HCT116 (cell line): ENCODE results near the gene GREM2. TPM values are rescaled to one million over a fixed set of nuclear protein-coding genes. Genes with fewer than 3 reads are reported as not detected.

Experiments used
- ATAC-seq: fragments of 200-7000 bp; cut with Tn5 transposase; 2 replicates; pipeline ENCODE4 v1.9.1; 2020; ENCODE audit warnings: mild to moderate bottlenecking, moderate library complexity
- BruUV-seq: library from RNA; stranded (reverse); fragments of 400-500 nt; replicated peaks from 2 replicates; lab custom pipeline; 2021; lab: Mats Ljungman, UMichigan
- CTCF ChIA-PET: fragments of 300-600 bp; sonication (Branson Sonifier 250); formaldehyde crosslinking; loops from one replicate; lab custom pipeline; 2021; ENCODE audit warnings: antibody characterized with exemption; lab: Charles Lee
- POLR2A ChIA-PET: fragments of 300-600, 350-600 bp; sonication (Branson Sonifier 250); formaldehyde crosslinking; loops from one replicate; lab custom pipeline; 2021; ENCODE audit warnings: antibody characterized with exemption; lab: Charles Lee
- RAD21 ChIA-PET, 2 experiments: fragments of 300-600 bp; sonication (Branson Sonifier 250); formaldehyde crosslinking; loops; one replicate each; lab custom pipeline; 2023; ENCODE audit warnings: low total read pairs in 2 of 2; ENCODE audit not compliant: uncharacterized antibody in 2 of 2, unreplicated experiment in 2 of 2, low non-redundant PET in 1 of 2; lab: Charles Lee
- DNase-seq: peaks from one replicate; pipeline ENCODE4 v3.0.0-alpha.2; 2010; ENCODE audit warnings: low read depth, low spot score
- H2AFZ ChIP-seq: fragments of 200-600 bp; shearing (Covaris generic), sonication (generic); 2 replicates; pipeline ENCODE4 v1.6.1; 2017; ENCODE audit warnings: low read depth, mixed run types, mixed read lengths, antibody characterized with exemption, low read length; ENCODE audit not compliant: poor library complexity, severe bottlenecking
- H3K27ac ChIP-seq: 2 replicates; pipeline ENCODE4 v1.5.1; 2012; ENCODE audit warnings: low read depth, low read length
- H3K27me3 ChIP-seq: fragments of 200-600 bp; sonication (generic); 2 replicates; pipeline ENCODE4 v1.6.1; 2016; ENCODE audit warnings: mixed run types, low read length, mixed read lengths; ENCODE audit not compliant: insufficient read depth
- H3K36me3 ChIP-seq, 2 experiments: fragments of 200-500 bp in 1 of 2; fragments of 200-600 bp in 1 of 2; sonication (Bioruptor generic) in 1 of 2; sonication (generic) in 1 of 2; 2 replicates each; pipeline versions ENCODE4 v1.5.1 to v1.6.1; 2014 to 2016; ENCODE audit warnings: low read length in 2 of 2, inconsistent platforms in 1 of 2, mixed read lengths in 1 of 2, mixed run types in 1 of 2; ENCODE audit not compliant: insufficient read depth in 2 of 2, control insufficient read depth in 1 of 2
- H3K4me1 ChIP-seq, 2 experiments: fragments of 200-600 bp in 1 of 2; sonication (generic) in 1 of 2; 2 replicates each; pipeline versions ENCODE4 v1.5.1 to v1.6.1; 2012 to 2017; ENCODE audit warnings: low read length in 2 of 2, inconsistent platforms in 1 of 2, mild to moderate bottlenecking in 1 of 2, mixed read lengths in 1 of 2, mixed run types in 1 of 2, moderate library complexity in 1 of 2; ENCODE audit not compliant: insufficient read depth in 2 of 2, control insufficient read depth in 1 of 2
- H3K4me2 ChIP-seq: fragments of 200-600 bp; sonication (generic); 2 replicates; pipeline ENCODE4 v1.6.1; 2017; ENCODE audit warnings: mixed run types, low read length, mixed read lengths
- H3K4me3 ChIP-seq, 2 experiments: fragments of 200-600 bp in 1 of 2; sonication (generic) in 1 of 2; replicated peaks in 1 of 2; 2 replicates each; pipeline ENCODE4 v1.5.1; 2011 to 2016; ENCODE audit warnings: low read length in 2 of 2, control low read depth in 1 of 2, low read depth in 1 of 2, mild to moderate bottlenecking in 1 of 2, mixed read lengths in 1 of 2, mixed run types in 1 of 2
- H3K79me2 ChIP-seq: fragments of 200-600 bp; sonication (generic); 2 replicates; pipeline ENCODE4 v1.6.1; 2017; ENCODE audit warnings: mild to moderate bottlenecking, mixed run types, low read length, moderate library complexity, mixed read lengths; ENCODE audit not compliant: insufficient read depth
- H3K9ac ChIP-seq: fragments of 200-600 bp; sonication (generic); 2 replicates; pipeline ENCODE4 v1.6.1; 2016; ENCODE audit warnings: low read length, mixed read lengths
- H3K9me2 ChIP-seq: fragments of 200-600 bp; sonication (generic), shearing (Covaris generic); 2 replicates; pipeline ENCODE4 v1.6.1; 2017; ENCODE audit warnings: mixed run types, mild to moderate bottlenecking, moderate library complexity; ENCODE audit not compliant: insufficient read depth
- H3K9me3 ChIP-seq, 2 experiments: fragments of 200-500 bp in 1 of 2; fragments of 200-600 bp in 1 of 2; sonication (Bioruptor generic) in 1 of 2; sonication (generic) in 1 of 2; 2 replicates each; pipeline ENCODE4 v1.6.1; 2014 to 2017; ENCODE audit warnings: low read length in 2 of 2, mixed read lengths in 2 of 2, inconsistent platforms in 1 of 2, low read depth in 1 of 2, mild to moderate bottlenecking in 1 of 2, mixed run types in 1 of 2, moderate library complexity in 1 of 2; ENCODE audit not compliant: control insufficient read depth in 1 of 2, insufficient read depth in 1 of 2
- H4K20me1 ChIP-seq: fragments of 200-600 bp; sonication (generic), shearing (Covaris generic); 2 replicates; pipeline ENCODE4 v1.6.1; 2017; ENCODE audit warnings: mixed run types, mild to moderate bottlenecking, moderate library complexity; ENCODE audit not compliant: insufficient read depth
- EGR1 ChIP-seq: IDR thresholded peaks from 2 replicates; pipeline ENCODE4 v1.6.1; 2012; ENCODE audit warnings: low read depth
- FOSL1 ChIP-seq: IDR thresholded peaks from 2 replicates; pipeline ENCODE4 v1.6.1; 2012; ENCODE audit warnings: low read depth
- SIN3A ChIP-seq: IDR thresholded peaks from 2 replicates; pipeline ENCODE4 v1.6.1; 2012; ENCODE audit warnings: low read depth
- TCF7L2 ChIP-seq: IDR thresholded peaks from 2 replicates; pipeline ENCODE4 v1.7.0; 2011; ENCODE audit warnings: borderline replicate concordance, inconsistent platforms; ENCODE audit not compliant: insufficient read depth, insufficient read length; ENCODE audit errors: extremely low read depth
- intact Hi-C: fragments of 100-400 bp; cut with micrococcal nuclease; formaldehyde crosslinking; loops from 2 replicates; pipeline ENCODE4 v1.10.0; 2022
- total RNA-seq: library from RNA; stranded (reverse); gene quantifications from one replicate; pipeline ENCODE4 v1.2.1, GENCODE V29; 2021; ENCODE audit not compliant: unreplicated experiment
- TF ChIP-seq, protein P1 (sequence below): IDR thresholded peaks from 2 replicates; pipeline ENCODE4 v1.6.1; 2012; ENCODE audit warnings: low read depth

The GREM2 gene
- total RNA-seq, 1 experiment from 2014 or later, result not detected

DNA sequence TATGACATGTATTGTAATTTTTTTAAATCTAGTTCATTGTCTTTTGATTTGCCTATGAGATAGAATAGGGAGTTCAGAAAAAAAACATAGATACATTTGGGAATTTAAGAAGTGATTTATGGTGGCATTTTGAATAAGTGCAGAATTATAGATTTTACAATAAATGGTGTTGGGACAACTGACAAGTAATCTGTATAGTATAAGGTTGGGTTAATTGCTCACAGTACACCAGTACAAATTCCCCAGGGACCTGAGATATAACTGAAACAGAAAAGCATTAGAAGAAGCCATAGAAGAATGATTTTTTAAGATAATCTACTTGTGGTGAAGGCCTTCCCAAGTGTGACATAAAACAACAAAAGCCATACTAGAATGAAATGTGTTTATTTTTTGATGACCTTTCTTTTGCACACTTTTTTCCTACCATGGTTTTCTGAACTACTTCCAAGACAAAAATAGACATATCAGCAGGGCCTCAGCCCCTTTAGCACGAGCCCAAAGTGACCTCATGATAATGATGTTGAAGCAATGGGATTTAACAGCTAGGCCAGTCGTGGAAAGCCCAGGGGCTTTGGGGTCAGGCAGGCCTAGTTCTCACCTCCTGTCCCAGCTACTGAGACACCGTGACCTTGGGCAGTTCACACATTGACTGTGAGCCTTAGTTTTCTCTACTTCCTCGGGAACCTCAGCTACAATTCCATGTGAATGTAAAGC, 87.4 kb downstream of the GREM2 start:
- no peak overlapping the region for H3K27ac ChIP-seq
- RAD21 ChIA-PET, result no interaction called here
- peaks cover 6 to 13% of the 10 kb centered on the region in 2 experiments; a peak in 2 of 4 replicates for H3K9me3 ChIP-seq
- H3K79me2 ChIP-seq, result no peaks in the 10 kb centered on the region
- no peak overlapping the region for H3K4me3 ChIP-seq
- H3K4me1 ChIP-seq, result no peaks in the 10 kb centered on the region
- intact Hi-C loops, result no loop called here
- ATAC-seq (no peak), DNase-seq (no peak)
- no peak overlapping the region for H3K4me2 ChIP-seq
- BruUV-seq, result no TSS peak
- CTCF ChIA-PET, result no interaction called here
- H3K27me3 ChIP-seq, result no peaks in the 10 kb centered on the region
- H3K36me3 ChIP-seq, result no peaks in the 10 kb centered on the region
- no peak overlapping the region for H2AFZ ChIP-seq
- H3K9me2 ChIP-seq, result no peaks in the 10 kb centered on the region
- no peak overlapping the region for H3K9ac ChIP-seq
- POLR2A ChIA-PET, result no interaction called here
- H4K20me1 ChIP-seq, result no peaks in the 10 kb centered on the region
- no peak for TF ChIP-seq SIN3A
- TF ChIP-seq EGR1, result no peak
- TF ChIP-seq, protein P1, sequence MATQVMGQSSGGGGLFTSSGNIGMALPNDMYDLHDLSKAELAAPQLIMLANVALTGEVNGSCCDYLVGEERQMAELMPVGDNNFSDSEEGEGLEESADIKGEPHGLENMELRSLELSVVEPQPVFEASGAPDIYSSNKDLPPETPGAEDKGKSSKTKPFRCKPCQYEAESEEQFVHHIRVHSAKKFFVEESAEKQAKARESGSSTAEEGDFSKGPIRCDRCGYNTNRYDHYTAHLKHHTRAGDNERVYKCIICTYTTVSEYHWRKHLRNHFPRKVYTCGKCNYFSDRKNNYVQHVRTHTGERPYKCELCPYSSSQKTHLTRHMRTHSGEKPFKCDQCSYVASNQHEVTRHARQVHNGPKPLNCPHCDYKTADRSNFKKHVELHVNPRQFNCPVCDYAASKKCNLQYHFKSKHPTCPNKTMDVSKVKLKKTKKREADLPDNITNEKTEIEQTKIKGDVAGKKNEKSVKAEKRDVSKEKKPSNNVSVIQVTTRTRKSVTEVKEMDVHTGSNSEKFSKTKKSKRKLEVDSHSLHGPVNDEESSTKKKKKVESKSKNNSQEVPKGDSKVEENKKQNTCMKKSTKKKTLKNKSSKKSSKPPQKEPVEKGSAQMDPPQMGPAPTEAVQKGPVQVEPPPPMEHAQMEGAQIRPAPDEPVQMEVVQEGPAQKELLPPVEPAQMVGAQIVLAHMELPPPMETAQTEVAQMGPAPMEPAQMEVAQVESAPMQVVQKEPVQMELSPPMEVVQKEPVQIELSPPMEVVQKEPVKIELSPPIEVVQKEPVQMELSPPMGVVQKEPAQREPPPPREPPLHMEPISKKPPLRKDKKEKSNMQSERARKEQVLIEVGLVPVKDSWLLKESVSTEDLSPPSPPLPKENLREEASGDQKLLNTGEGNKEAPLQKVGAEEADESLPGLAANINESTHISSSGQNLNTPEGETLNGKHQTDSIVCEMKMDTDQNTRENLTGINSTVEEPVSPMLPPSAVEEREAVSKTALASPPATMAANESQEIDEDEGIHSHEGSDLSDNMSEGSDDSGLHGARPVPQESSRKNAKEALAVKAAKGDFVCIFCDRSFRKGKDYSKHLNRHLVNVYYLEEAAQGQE, result no peak
- TF ChIP-seq FOSL1, result no peak
- TF ChIP-seq TCF7L2, result no peak
